Karpas-422 (cell line): ENCODE data around the gene CFAP97D2. TPM values are rescaled to one million over a fixed set of nuclear protein-coding genes. Genes with fewer than 3 reads are reported as not detected.

Source experiments
- DNase-seq: peaks from one replicate; pipeline ENCODE4 v3.0.0-alpha.2; 2015
- H2AFZ ChIP-seq: fragments of 200-600 bp; sonication (generic); 2 replicates; pipeline ENCODE4 v1.6.1; 2014; ENCODE audit warnings: antibody characterized with exemption, low read length, mixed read lengths
- H3K27ac ChIP-seq: fragments of 200-600 bp; sonication (generic); 2 replicates; pipeline ENCODE4 v1.5.1; 2014; ENCODE audit warnings: mild to moderate bottlenecking, low read length, moderate library complexity
- H3K27me3 ChIP-seq: fragments of 200-600 bp; sonication (generic); 2 replicates; pipeline ENCODE4 v1.6.1; 2014; ENCODE audit warnings: low read length, mixed read lengths
- H3K36me3 ChIP-seq: fragments of 200-600 bp; sonication (generic); 2 replicates; pipeline ENCODE4 v1.6.1; 2014; ENCODE audit warnings: low read length, mixed read lengths; ENCODE audit not compliant: insufficient read depth
- H3K4me1 ChIP-seq: fragments of 200-600 bp; sonication (generic); 2 replicates; pipeline ENCODE4 v1.6.1; 2014; ENCODE audit warnings: mild to moderate bottlenecking, low read length, mixed read lengths
- H3K4me2 ChIP-seq: fragments of 200-600 bp; sonication (generic); 2 replicates; pipeline ENCODE4 v1.6.1; 2014; ENCODE audit warnings: low read length, low read depth, mild to moderate bottlenecking; ENCODE audit not compliant: poor library complexity, severe bottlenecking
- H3K4me3 ChIP-seq: fragments of 200-600 bp; sonication (generic); 2 replicates; pipeline ENCODE4 v1.5.1; 2014; ENCODE audit warnings: mild to moderate bottlenecking, antibody characterized with exemption, low read length, mixed read lengths
- H3K79me2 ChIP-seq: fragments of 200-600 bp; sonication (generic); 2 replicates; pipeline ENCODE4 v1.6.1; 2014; ENCODE audit warnings: mild to moderate bottlenecking, low read length, mixed read lengths
- H3K9ac ChIP-seq: fragments of 200-600 bp; sonication (generic); 2 replicates; pipeline ENCODE4 v1.6.0; 2014; ENCODE audit warnings: low read length
- H3K9me2 ChIP-seq: fragments of 200-600 bp; sonication (generic), shearing (Covaris generic); replicated peaks from 2 replicates; pipeline ENCODE4 v1.6.0; 2014; ENCODE audit warnings: mild to moderate bottlenecking, low read length, moderate library complexity; ENCODE audit not compliant: insufficient read depth
- H3K9me3 ChIP-seq: fragments of 300-700, 200-600 bp; sonication (generic); 2 replicates; pipeline ENCODE4 v1.6.1; 2014; ENCODE audit warnings: low read length, mixed read lengths
- H4K20me1 ChIP-seq: fragments of 200-600 bp; sonication (generic); 2 replicates; pipeline ENCODE4 v1.6.1; 2014; ENCODE audit warnings: mild to moderate bottlenecking, antibody characterized with exemption, low read length, low read depth; ENCODE audit not compliant: insufficient read depth
- total RNA-seq: library from RNA; depleted of rRNA; stranded (reverse); fragments of >200 nt; shearing (Covaris generic); gene quantifications from 2 replicates; pipeline ENCODE4 v1.2.3, GENCODE V29; 2014; ENCODE audit warnings: low replicate concordance

Gene CFAP97D2
- total RNA-seq, 1 experiment from 2014 or later = not detected

DNA sequence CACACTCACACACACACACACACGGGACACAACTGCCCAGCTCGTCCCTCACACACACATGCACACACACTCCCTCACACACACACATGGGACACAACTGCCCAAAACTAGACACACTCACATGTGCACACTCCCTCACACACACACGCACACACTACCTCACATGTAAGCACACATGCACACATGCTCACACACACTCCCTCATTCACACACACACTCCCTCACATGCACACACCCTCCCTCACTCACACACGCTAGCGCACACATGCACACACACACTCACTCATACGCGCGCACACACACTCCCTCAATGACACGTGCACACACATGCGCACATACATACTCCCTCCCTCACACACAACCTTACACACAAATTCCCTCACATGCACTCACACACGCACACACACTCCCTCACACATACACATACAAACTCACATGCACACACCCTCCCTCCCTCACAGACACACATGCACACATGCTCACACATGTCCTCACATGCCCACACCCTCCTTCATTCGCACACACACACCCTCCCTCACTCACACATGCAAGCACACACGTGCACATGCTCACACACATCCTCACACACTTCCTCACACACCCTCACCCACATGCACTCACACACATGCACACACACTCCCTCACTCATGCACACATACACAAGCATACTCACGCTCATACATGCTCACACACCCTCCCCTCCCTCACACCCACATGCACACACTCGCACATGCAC, 37.6 kb upstream of the CFAP97D2 start:
- no peaks in the 10 kb centered on the region for H3K4me1 ChIP-seq
- H3K9me3 ChIP-seq = no peaks in the 10 kb centered on the region
- no peak overlapping the region for H3K9ac ChIP-seq
- H3K79me2 ChIP-seq = no peaks in the 10 kb centered on the region
- H2AFZ ChIP-seq = no peak overlapping the region
- H4K20me1 ChIP-seq = no peaks in the 10 kb centered on the region
- no peaks in the 10 kb centered on the region for H3K36me3 ChIP-seq
- no peak for DNase-seq
- no peak overlapping the region for H3K4me3 ChIP-seq
- no peaks in the 10 kb centered on the region for H3K27me3 ChIP-seq
- no peak overlapping the region for H3K4me2 ChIP-seq
- no peaks in the 10 kb centered on the region for H3K9me2 ChIP-seq
- H3K27ac ChIP-seq = no peak overlapping the region

DNA sequence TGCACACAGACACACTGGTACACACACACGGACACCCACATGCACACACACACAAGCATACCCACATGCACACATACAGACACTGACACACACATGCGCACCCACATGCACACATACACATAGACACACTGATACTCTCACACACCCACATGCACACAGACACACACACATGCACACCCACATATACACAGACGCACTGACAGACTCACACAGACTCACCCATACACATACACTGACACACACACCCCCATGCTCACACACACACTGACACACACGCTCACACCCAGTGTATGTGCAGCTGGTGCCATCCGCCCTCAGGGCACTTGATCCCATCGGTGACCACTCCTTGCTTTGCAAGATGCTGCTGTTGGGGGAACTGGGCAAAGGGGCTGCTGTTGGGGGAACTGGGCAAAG, 36.9 kb upstream of the CFAP97D2 start:
- Histone ChIP-seq H3K9me3 (no peaks in the 10 kb centered on the region), H3K27ac (no peak overlapping the region), H3K4me1 (no peaks in the 10 kb centered on the region), H3K27me3 (no peaks in the 10 kb centered on the region), H2AFZ (no peak overlapping the region), H3K36me3 (no peaks in the 10 kb centered on the region), H3K4me2 (no peak overlapping the region), H3K9me2 (no peaks in the 10 kb centered on the region), H3K4me3 (no peak overlapping the region), H3K9ac (no peak overlapping the region), H4K20me1 (no peaks in the 10 kb centered on the region), H3K79me2 (no peaks in the 10 kb centered on the region)
- no peak for DNase-seq

DNA sequence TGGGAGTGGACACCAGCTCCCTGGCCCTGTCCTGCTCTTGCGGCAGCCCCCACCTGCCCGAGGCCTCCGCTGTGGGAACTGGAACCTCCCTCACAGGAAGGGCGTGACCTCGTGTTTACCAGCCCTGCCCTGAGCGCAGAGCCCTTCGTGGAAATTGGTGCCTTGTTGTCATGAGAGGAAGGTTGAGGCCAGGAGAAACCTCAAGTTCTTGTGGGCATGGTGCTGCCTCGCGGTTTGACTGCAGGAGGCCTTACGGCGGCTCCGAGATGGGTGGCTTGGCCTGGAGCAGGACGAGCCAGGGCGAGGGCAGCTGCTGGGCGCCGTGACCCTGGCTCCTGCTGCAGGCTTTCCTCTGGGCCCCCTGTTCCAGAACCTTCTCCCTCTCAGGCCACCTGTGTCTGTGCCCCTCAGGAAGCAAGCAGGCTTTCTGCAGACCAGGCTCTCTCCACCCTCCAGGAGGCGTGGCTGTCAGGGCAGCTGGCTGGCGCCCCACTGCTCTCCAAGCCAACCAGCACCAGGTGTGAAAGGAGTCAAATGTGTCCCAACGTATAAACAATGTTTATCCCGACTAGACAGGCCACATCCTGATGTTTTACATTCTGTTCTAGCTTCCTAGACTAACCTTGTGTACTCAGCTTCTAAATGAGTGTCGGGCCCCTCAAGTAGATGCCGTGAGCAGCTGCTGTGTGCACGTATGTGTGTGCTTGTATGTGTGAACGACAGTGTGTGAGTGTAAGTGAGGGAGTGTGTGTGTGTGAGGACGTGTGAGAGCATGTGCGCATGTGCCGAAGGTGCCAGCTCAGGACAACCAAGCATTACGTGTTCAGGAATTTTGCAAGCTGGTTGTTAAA, 36.2 kb upstream of the CFAP97D2 start:
- no peaks in the 10 kb centered on the region for H4K20me1 ChIP-seq
- H3K4me2 ChIP-seq = no peak overlapping the region
- H3K27ac ChIP-seq = no peak overlapping the region
- no peaks in the 10 kb centered on the region for H3K9me3 ChIP-seq
- H3K9ac ChIP-seq = no peak overlapping the region
- no peaks in the 10 kb centered on the region for H3K36me3 ChIP-seq
- H3K79me2 ChIP-seq = no peaks in the 10 kb centered on the region
- no peaks in the 10 kb centered on the region for H3K27me3 ChIP-seq
- DNase-seq = no peak
- no peak overlapping the region for H3K4me3 ChIP-seq
- H2AFZ ChIP-seq = no peak overlapping the region
- H3K9me2 ChIP-seq = no peaks in the 10 kb centered on the region
- no peaks in the 10 kb centered on the region for H3K4me1 ChIP-seq

GRCh38 chr13:114143806-114144605, 35.1 kb upstream of the CFAP97D2 start:
- DNase-seq = peak; percentile 85
- no peaks in the 10 kb centered on the region for H3K9me3 ChIP-seq
- no peaks in the 10 kb centered on the region for H3K79me2 ChIP-seq
- H2AFZ ChIP-seq = no peak overlapping the region
- no peak overlapping the region for H3K9ac ChIP-seq
- no peak overlapping the region for H3K4me2 ChIP-seq
- H3K4me3 ChIP-seq = no peak overlapping the region
- H3K27ac ChIP-seq = no peak overlapping the region
- H3K9me2 ChIP-seq = no peaks in the 10 kb centered on the region
- no peaks in the 10 kb centered on the region for H4K20me1 ChIP-seq
- H3K36me3 ChIP-seq = no peaks in the 10 kb centered on the region
- no peaks in the 10 kb centered on the region for H3K27me3 ChIP-seq
- H3K4me1 ChIP-seq = no peaks in the 10 kb centered on the region

DNA sequence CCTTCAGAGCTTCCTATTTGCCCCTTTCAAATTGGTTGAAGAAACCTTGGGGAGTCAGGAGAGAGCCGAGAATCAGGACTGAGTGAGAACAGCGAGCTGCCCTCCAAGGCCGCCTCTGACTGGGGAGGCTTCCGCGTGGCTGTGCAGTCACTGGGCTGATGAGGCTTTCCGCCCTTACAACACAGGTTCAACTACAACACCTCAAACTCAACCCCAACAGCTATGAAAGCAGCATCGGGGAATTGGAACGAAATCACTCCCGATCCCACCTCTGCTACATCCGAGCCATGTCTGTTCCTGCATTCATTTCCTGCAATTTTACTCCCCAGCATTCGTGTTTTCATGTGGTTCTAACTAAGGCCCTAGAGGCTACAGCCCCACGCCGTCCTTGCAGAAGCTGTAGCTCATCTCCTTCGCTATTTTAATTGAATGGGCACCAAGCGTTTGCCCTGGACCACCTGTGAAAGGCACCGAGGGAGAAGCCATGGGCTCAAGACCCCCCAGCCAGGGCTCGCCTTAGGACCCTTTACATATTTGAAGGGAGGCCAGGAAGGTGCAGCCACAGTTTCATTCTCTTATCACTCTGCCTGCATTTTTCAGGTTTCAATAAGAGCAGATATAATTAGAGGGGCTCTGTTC, 34.3 kb upstream of the CFAP97D2 start:
- H3K36me3 ChIP-seq = no peaks in the 10 kb centered on the region
- H2AFZ ChIP-seq = no peak overlapping the region
- no peaks in the 10 kb centered on the region for H3K9me3 ChIP-seq
- no peaks in the 10 kb centered on the region for H3K9me2 ChIP-seq
- H3K4me3 ChIP-seq = no peak overlapping the region
- DNase-seq = no peak
- H3K27ac ChIP-seq = no peak overlapping the region
- no peaks in the 10 kb centered on the region for H3K27me3 ChIP-seq
- no peaks in the 10 kb centered on the region for H3K79me2 ChIP-seq
- no peaks in the 10 kb centered on the region for H4K20me1 ChIP-seq
- H3K9ac ChIP-seq = no peak overlapping the region
- no peaks in the 10 kb centered on the region for H3K4me1 ChIP-seq
- no peak overlapping the region for H3K4me2 ChIP-seq

GRCh38 chr13:114145256-114145655, 33.8 kb upstream of the CFAP97D2 start:
- Histone ChIP-seq H3K9me3 (no peaks in the 10 kb centered on the region), H3K27ac (no peak overlapping the region), H4K20me1 (no peaks in the 10 kb centered on the region), H2AFZ (no peak overlapping the region), H3K4me1 (no peaks in the 10 kb centered on the region), H3K4me2 (no peak overlapping the region), H3K4me3 (no peak overlapping the region), H3K79me2 (no peaks in the 10 kb centered on the region), H3K9ac (no peak overlapping the region), H3K36me3 (no peaks in the 10 kb centered on the region), H3K9me2 (no peaks in the 10 kb centered on the region), H3K27me3 (no peaks in the 10 kb centered on the region)
- no peak for DNase-seq

DNA sequence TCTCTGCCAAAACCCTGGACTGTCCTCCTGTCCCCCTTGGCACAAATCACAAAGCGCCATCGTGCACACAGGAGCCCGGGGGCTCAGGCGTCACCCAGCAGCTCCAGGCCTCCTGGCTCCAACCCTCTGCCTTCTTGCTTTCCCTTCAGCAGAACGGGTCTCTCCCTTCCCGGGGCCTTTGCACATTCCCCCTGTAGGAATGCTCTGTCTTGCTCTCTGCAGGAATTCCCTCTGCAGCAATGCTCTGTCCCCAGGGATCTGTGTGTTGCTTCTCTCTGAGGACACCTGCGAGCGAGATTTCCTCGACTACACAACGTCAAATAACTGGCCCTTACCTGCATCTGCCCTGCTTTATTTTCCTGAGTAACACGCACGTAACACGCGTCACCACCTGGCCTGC, 33.3 kb upstream of the CFAP97D2 start:
- Histone ChIP-seq H3K4me2 (no peak overlapping the region), H3K27me3 (no peaks in the 10 kb centered on the region), H3K9me2 (no peaks in the 10 kb centered on the region), H3K36me3 (no peaks in the 10 kb centered on the region), H2AFZ (no peak overlapping the region), H3K4me1 (no peaks in the 10 kb centered on the region), H3K4me3 (no peak overlapping the region), H3K79me2 (no peaks in the 10 kb centered on the region), H3K9me3 (no peaks in the 10 kb centered on the region), H3K27ac (no peak overlapping the region), H4K20me1 (no peaks in the 10 kb centered on the region), H3K9ac (no peak overlapping the region)
- no peak for DNase-seq
